Pulmonary artery endothelial cell (primary cell): ENCODE data around the gene TNRC18. TPM values are rescaled to one million over a fixed set of nuclear protein-coding genes. Genes with fewer than 3 reads are reported as not detected.
"Not testable (repeated sequence)": the region's sequence is repeated elsewhere in the genome, so short reads cannot be mapped to it uniquely, and the experiment has no call there.

Experiments
- DNase-seq: peaks from one replicate; pipeline ENCODE4 v3.0.0-alpha.2; 2011; ENCODE audit warnings: low read depth, low spot score
- total RNA-seq: library from RNA; depleted of rRNA; stranded (reverse); fragments of >200 nt; gene quantifications from 2 replicates; pipeline ENCODE4 v1.2.3, GENCODE V29; 2014

Gene TNRC18
- total RNA-seq, 1 donor from 2014 or later, result 20.8 TPM

GRCh38 chr7:5380350-5381070, 43.1 kb downstream of the TNRC18 start:
- no peak for DNase-seq

- DNase-seq, result no peak
Measured at GRCh38 chr7:5379546-5379945, 44.1 kb downstream of the TNRC18 start.

- DNase-seq, result no peak
Measured at GRCh38 chr7:5377816-5378215, 45.8 kb downstream of the TNRC18 start.

GRCh38 chr7:5377279-5377678, 46.4 kb downstream of the TNRC18 start:
- DNase-seq, result no peak

- DNase-seq, result no peak
Measured at GRCh38 chr7:5375925-5376324, 47.7 kb downstream of the TNRC18 start.

- DNase-seq, result no peak
Measured at GRCh38 chr7:5374464-5374863, 49.2 kb downstream of the TNRC18 start.

- no peak for DNase-seq
Measured at GRCh38 chr7:5373300-5373699, 50.3 kb downstream of the TNRC18 start.

- DNase-seq, result no peak
Measured at GRCh38 chr7:5370454-5371353, 52.9 kb downstream of the TNRC18 start.

GRCh38 chr7:5367661-5368060, 56.0 kb downstream of the TNRC18 start:
- DNase-seq, result no peak

GRCh38 chr7:5365976-5366625, 57.5 kb downstream of the TNRC18 start:
- DNase-seq, result peak; percentile 24

GRCh38 chr7:5363729-5364128, 59.9 kb downstream of the TNRC18 start:
- no peak for DNase-seq

GRCh38 chr7:5362466-5362865, 61.2 kb downstream of the TNRC18 start:
- no peak for DNase-seq

GRCh38 chr7:5361446-5362127, 62.0 kb downstream of the TNRC18 start:
- no peak for DNase-seq

GRCh38 chr7:5360971-5361370, 62.7 kb downstream of the TNRC18 start:
- no peak for DNase-seq

GRCh38 chr7:5360451-5360850, 63.2 kb downstream of the TNRC18 start:
- DNase-seq, result no peak

GRCh38 chr7:5360021-5360420, 63.6 kb downstream of the TNRC18 start:
- not testable (repeated sequence) for DNase-seq

GRCh38 chr7:5359344-5359743, 64.3 kb downstream of the TNRC18 start:
- DNase-seq, result no peak

GRCh38 chr7:5357951-5358350, 65.7 kb downstream of the TNRC18 start:
- DNase-seq, result no peak

- DNase-seq, result no peak
Measured at GRCh38 chr7:5356751-5357119, 66.9 kb downstream of the TNRC18 start.

GRCh38 chr7:5354460-5355232, 69.0 kb downstream of the TNRC18 start:
- DNase-seq, result no peak
